Measurements from ENCODE around the gene FCN1.

The FCN1 gene

GRCh38 chr9:134913041-134913712 is 4.5 kb downstream of the FCN1 start:
- DNase-seq, result no peak

GRCh38 chr9:134912126-134912840 is 5.4 kb downstream of the FCN1 start:
- no peak for DNase-seq

GRCh38 chr9:134909511-134910481 is 7.9 kb downstream of the FCN1 start:
- no peak for DNase-seq

- DNase-seq, result no peak
Measured at GRCh38 chr9:134908524-134909309, 9.0 kb downstream of the FCN1 start.

GRCh38 chr9:134902936-134903335 is 14.8 kb downstream of the FCN1 start:
- no peak for DNase-seq

GRCh38 chr9:134899818-134900217 is 17.9 kb downstream of the FCN1 start:
- no peak for DNase-seq

GRCh38 chr9:134899168-134899567 is 18.5 kb downstream of the FCN1 start:
- no peak for DNase-seq

GRCh38 chr9:134898319-134898718 is 19.4 kb downstream of the FCN1 start:
- DNase-seq, result no peak

- no peak for DNase-seq
Measured at GRCh38 chr9:134897584-134898170, 20.0 kb downstream of the FCN1 start.

GRCh38 chr9:134896834-134897583 is 20.7 kb downstream of the FCN1 start:
- no peak for DNase-seq

- peak; percentile 99 for DNase-seq
Measured at GRCh38 chr9:134895908-134896833, 21.5 kb downstream of the FCN1 start.

- no peak for DNase-seq
Measured at GRCh38 chr9:134895567-134895907, 22.2 kb downstream of the FCN1 start.

GRCh38 chr9:134895097-134895496 is 22.6 kb downstream of the FCN1 start:
- DNase-seq, result no peak

GRCh38 chr9:134894136-134894860 is 23.4 kb downstream of the FCN1 start:
- DNase-seq, result no peak

- DNase-seq, result no peak
Measured at GRCh38 chr9:134892820-134893420, 24.8 kb downstream of the FCN1 start.

- no peak for DNase-seq
Measured at GRCh38 chr9:134892221-134892620, 25.5 kb downstream of the FCN1 start.

GRCh38 chr9:134891713-134892112 is 26.0 kb downstream of the FCN1 start:
- no peak for DNase-seq

- DNase-seq, result no peak
Measured at GRCh38 chr9:134891053-134891452, 26.7 kb downstream of the FCN1 start.

- no peak for DNase-seq
Measured at GRCh38 chr9:134890155-134890495, 27.6 kb downstream of the FCN1 start.
